ENCODE measurements around the gene AP5S1. TPM values are rescaled to one million over a fixed set of nuclear protein-coding genes. Genes with fewer than 3 reads are reported as not detected.

The AP5S1 gene
- total and polyA plus RNA-seq, 10 of the 15 experiments (the other 5 are each of a cell fraction or from before 2014, with no cell fraction given) = 3.8 to 13.2 (median 7.8) TPM

DNA sequence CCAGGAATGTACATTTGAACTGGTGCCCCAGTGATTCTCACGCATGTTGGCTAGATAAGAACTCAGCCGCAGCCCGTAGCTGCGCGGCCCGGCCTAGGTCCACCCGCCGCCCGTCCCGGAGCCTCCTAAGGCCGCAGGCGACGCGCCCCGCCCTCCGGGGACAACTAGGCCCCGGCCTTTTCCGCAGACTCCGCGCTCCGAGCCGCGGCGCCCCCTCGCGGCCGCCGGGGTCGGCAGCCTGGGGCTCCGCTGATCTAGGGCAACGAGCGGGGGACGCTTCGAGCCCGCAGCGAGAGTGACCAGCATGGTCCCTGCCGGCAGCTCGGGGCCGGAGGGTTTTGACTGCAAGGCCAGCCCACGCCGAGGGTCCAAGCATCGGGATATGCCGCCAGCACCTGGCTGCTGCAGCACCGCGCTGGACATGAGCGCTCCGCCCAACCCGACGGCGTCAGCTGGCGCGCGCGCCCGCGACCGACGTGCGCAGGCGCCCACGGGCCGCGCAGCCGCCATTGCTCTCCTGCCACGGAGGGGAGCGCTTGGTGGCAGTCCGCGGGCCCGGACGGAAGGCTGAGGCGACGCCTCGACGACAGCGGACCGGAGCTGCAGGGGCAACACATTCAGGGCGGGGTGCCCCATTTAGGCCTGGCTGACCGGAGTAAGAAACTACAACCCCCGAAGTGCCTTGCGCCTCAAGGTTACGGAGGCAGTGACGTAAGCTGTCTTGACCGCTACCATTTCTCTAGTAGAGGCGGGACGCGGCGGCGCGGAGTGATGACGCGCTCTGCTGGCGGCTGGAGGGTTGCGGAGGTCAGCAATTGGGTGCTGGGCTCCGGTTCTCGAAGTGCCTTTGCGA is at the start of gene AP5S1 (continued):
- TF ChIP-seq, protein P1, sequence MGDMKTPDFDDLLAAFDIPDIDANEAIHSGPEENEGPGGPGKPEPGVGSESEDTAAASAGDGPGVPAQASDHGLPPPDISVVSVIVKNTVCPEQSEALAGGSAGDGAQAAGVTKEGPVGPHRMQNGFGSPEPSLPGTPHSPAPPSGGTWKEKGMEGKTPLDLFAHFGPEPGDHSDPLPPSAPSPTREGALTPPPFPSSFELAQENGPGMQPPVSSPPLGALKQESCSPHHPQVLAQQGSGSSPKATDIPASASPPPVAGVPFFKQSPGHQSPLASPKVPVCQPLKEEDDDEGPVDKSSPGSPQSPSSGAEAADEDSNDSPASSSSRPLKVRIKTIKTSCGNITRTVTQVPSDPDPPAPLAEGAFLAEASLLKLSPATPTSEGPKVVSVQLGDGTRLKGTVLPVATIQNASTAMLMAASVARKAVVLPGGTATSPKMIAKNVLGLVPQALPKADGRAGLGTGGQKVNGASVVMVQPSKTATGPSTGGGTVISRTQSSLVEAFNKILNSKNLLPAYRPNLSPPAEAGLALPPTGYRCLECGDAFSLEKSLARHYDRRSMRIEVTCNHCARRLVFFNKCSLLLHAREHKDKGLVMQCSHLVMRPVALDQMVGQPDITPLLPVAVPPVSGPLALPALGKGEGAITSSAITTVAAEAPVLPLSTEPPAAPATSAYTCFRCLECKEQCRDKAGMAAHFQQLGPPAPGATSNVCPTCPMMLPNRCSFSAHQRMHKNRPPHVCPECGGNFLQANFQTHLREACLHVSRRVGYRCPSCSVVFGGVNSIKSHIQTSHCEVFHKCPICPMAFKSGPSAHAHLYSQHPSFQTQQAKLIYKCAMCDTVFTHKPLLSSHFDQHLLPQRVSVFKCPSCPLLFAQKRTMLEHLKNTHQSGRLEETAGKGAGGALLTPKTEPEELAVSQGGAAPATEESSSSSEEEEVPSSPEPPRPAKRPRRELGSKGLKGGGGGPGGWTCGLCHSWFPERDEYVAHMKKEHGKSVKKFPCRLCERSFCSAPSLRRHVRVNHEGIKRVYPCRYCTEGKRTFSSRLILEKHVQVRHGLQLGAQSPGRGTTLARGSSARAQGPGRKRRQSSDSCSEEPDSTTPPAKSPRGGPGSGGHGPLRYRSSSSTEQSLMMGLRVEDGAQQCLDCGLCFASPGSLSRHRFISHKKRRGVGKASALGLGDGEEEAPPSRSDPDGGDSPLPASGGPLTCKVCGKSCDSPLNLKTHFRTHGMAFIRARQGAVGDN (IDR thresholded peaks at IDR 0.05) = no peak; the same call in none of the 2 replicates
- TF ChIP-seq CHD1 (IDR thresholded peaks at IDR 0.05; ENCODE audit: low read depth, low read length) (0 out of 2 replicates have a peak, but pooled peaks have one; percentile 52), ETV6 (conservative IDR thresholded peaks at IDR 0.05 in 1 of 2, IDR thresholded peaks at IDR 0.05 in 1 of 2; ENCODE audit: borderline replicate concordance in 1 of 2, low read depth in 1 of 2) (no peak), SPI1 (IDR thresholded peaks at IDR 0.05; ENCODE audit: borderline replicate concordance, insufficient read depth, low read depth, low read length) (no peak), POLR2AphosphoS5 (IDR thresholded peaks at IDR 0.05; ENCODE audit: low read length) (peak; percentile 91), YY1 (IDR thresholded peaks at IDR 0.05; ENCODE audit: low read depth, low read length) (peak; percentile 98), ZBED1 (IDR thresholded peaks at IDR 0.05; ENCODE audit: borderline replicate concordance) (no peak; the same call in 1 of the 2 replicates), SIN3A (IDR thresholded peaks at IDR 0.05; ENCODE audit: low read depth, low read length) (peak; percentile 69; the same call in 1 of the 2 replicates), PML (IDR thresholded peaks at IDR 0.05; ENCODE audit: low read length) (peak; percentile 90; the same call in 1 of the 2 replicates), FOS (IDR thresholded peaks at IDR 0.05; ENCODE audit: borderline replicate concordance, extremely low read depth, insufficient read length) (no peak), NFYB (IDR thresholded peaks at IDR 0.05; ENCODE audit: insufficient read depth, low read depth, low read length) (0 out of 2 replicates have a peak, but pooled peaks have one; percentile 40), EZH2 (IDR thresholded peaks at IDR 0.05; ENCODE audit: borderline replicate concordance, control insufficient read depth, low read depth, low read length) (no peak), TCF3 (IDR thresholded peaks at IDR 0.05; ENCODE audit: borderline replicate concordance, insufficient read depth, low read depth, low read length) (0 out of 2 replicates have a peak, but pooled peaks have one; percentile 38), MYB (IDR thresholded peaks at IDR 0.05; ENCODE audit: borderline replicate concordance, low read depth, low read length) (no peak), BACH1 (IDR thresholded peaks at IDR 0.05; ENCODE audit: borderline replicate concordance) (peak; percentile 84), CBX5 (IDR thresholded peaks at IDR 0.05; ENCODE audit: low read depth) (0 out of 2 replicates have a peak, but pooled peaks have one; percentile 68), RCOR1 (conservative IDR thresholded peaks at IDR 0.05; ENCODE audit: low read depth, low read length) (no peak), GABPA (IDR thresholded peaks at IDR 0.05; ENCODE audit: low read depth) (no peak)
- TF ChIP-seq, protein P2, sequence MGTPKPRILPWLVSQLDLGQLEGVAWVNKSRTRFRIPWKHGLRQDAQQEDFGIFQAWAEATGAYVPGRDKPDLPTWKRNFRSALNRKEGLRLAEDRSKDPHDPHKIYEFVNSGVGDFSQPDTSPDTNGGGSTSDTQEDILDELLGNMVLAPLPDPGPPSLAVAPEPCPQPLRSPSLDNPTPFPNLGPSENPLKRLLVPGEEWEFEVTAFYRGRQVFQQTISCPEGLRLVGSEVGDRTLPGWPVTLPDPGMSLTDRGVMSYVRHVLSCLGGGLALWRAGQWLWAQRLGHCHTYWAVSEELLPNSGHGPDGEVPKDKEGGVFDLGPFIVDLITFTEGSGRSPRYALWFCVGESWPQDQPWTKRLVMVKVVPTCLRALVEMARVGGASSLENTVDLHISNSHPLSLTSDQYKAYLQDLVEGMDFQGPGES (IDR thresholded peaks at IDR 0.05) = peak; percentile 54
- TF ChIP-seq, protein P3, sequence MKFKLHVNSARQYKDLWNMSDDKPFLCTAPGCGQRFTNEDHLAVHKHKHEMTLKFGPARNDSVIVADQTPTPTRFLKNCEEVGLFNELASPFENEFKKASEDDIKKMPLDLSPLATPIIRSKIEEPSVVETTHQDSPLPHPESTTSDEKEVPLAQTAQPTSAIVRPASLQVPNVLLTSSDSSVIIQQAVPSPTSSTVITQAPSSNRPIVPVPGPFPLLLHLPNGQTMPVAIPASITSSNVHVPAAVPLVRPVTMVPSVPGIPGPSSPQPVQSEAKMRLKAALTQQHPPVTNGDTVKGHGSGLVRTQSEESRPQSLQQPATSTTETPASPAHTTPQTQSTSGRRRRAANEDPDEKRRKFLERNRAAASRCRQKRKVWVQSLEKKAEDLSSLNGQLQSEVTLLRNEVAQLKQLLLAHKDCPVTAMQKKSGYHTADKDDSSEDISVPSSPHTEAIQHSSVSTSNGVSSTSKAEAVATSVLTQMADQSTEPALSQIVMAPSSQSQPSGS (IDR thresholded peaks at IDR 0.05; ENCODE audit: low read length) = no peak
- TF ChIP-seq, protein P4, sequence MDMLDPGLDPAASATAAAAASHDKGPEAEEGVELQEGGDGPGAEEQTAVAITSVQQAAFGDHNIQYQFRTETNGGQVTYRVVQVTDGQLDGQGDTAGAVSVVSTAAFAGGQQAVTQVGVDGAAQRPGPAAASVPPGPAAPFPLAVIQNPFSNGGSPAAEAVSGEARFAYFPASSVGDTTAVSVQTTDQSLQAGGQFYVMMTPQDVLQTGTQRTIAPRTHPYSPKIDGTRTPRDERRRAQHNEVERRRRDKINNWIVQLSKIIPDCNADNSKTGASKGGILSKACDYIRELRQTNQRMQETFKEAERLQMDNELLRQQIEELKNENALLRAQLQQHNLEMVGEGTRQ (IDR thresholded peaks at IDR 0.05; ENCODE audit: borderline replicate concordance, low read depth, low read length) = no peak
